GM19372 (cell line): Measurements from ENCODE around the gene MUC2.

ENCODE experiments used
- ATAC-seq: cut with Tn5 transposase; IDR thresholded peaks from one replicate; pipeline ENCODE4 v1.9.1; 2021; ENCODE audit warnings: mild to moderate bottlenecking, low read depth, moderate library complexity; ENCODE audit not compliant: unreplicated experiment

The MUC2 gene

GRCh38 chr11:1085440-1086170 lies 10.9 kb downstream of the MUC2 start:
- ATAC-seq = no peak

GRCh38 chr11:1086171-1087102 lies 11.8 kb downstream of the MUC2 start:
- ATAC-seq = no peak

GRCh38 chr11:1087279-1087960 lies 12.7 kb downstream of the MUC2 start:
- ATAC-seq = no peak

- ATAC-seq = no peak
Observed at GRCh38 chr11:1087961-1088926, 13.6 kb downstream of the MUC2 start.

GRCh38 chr11:1088927-1089737 lies 14.5 kb downstream of the MUC2 start:
- ATAC-seq = no peak

- ATAC-seq = no peak
Observed at GRCh38 chr11:1089738-1090599, 15.3 kb downstream of the MUC2 start.

GRCh38 chr11:1090600-1091331 lies 16.1 kb downstream of the MUC2 start:
- no peak for ATAC-seq

GRCh38 chr11:1091332-1092083 lies 16.8 kb downstream of the MUC2 start:
- ATAC-seq = no peak

GRCh38 chr11:1092145-1092670 lies 17.5 kb downstream of the MUC2 start:
- ATAC-seq = no peak

GRCh38 chr11:1092919-1093318 lies 18.2 kb downstream of the MUC2 start:
- ATAC-seq = no peak

- no peak for ATAC-seq
Observed at GRCh38 chr11:1099519-1100355, 25.1 kb downstream of the MUC2 start.

- no peak for ATAC-seq
Observed at GRCh38 chr11:1100417-1101245, 26.0 kb downstream of the MUC2 start.

- no peak for ATAC-seq
Observed at GRCh38 chr11:1101318-1102089, 26.8 kb downstream of the MUC2 start.
